ENCODE results near the gene PPP2R3A.

DNA sequence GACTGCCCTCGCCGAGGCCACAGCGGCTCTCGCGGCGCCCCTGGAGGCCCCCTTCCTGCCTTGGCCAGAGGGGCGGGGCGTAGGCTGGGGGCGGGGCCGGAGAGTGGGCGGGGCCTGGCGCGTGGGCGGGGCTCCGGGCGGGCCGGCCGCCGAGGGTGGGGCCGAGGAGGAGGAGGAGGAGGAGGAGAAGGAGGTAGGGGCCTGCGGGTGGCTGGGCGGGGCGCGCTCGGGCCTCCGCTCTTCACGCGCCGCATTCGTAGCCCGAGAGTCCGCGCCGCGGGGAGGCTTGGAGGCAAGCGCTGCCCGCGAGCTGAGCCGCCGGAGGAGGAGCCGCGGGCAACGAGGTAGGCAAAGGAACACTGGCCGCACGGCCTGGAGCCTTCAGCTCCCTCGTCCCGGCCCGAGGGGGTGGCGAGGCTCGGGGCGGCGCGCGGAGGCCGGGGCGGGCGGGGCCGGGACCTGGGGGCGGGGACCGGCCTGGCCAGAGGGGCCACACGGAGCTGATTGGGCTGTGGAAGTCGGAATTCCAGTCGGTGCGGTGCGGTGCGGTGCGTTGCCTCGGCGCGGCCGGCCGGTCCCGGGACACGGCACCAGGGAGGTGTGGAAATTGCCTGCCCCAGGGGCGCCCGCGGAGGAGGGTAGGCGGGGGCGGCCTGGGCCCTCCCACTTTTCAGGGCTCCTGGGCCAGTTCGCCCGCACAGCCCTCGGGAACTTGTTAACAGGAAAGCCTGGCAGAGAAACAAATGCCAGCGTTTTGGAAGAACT lies at the start of gene PPP2R3A:
- peak; percentile 14 for TF ChIP-seq MAX (IDR thresholded peaks at IDR 0.05; ENCODE audit: insufficient read depth, insufficient read length)
- TF ChIP-seq CTCF (IDR thresholded peaks at IDR 0.05; ENCODE audit: extremely low read depth in 1 of 2, insufficient read depth in 1 of 2, low read depth in 1 of 2, low read length in 2 of 2), result no peak
- no peak for TF ChIP-seq EZH2 (IDR thresholded peaks at IDR 0.05; ENCODE audit: borderline replicate concordance, low read depth, low read length, severe bottlenecking)
- TF ChIP-seq MYC (IDR thresholded peaks at IDR 0.05; ENCODE audit: low read depth, low read length), result no peak
- TF ChIP-seq POLR2AphosphoS5 (IDR thresholded peaks at IDR 0.05; ENCODE audit: insufficient read depth, low read depth, low read length), result peak; percentile 47
- peak; percentile 37 for TF ChIP-seq POLR2A (IDR thresholded peaks at IDR 0.05; ENCODE audit: low read depth, low read length)
- no peak for TF ChIP-seq FOS (IDR thresholded peaks at IDR 0.05; ENCODE audit: borderline replicate concordance, insufficient read depth, low read length)

Data from endothelial cell of umbilical vein (primary cell).